Measurements from ENCODE around the gene VGLL4.

DNA sequence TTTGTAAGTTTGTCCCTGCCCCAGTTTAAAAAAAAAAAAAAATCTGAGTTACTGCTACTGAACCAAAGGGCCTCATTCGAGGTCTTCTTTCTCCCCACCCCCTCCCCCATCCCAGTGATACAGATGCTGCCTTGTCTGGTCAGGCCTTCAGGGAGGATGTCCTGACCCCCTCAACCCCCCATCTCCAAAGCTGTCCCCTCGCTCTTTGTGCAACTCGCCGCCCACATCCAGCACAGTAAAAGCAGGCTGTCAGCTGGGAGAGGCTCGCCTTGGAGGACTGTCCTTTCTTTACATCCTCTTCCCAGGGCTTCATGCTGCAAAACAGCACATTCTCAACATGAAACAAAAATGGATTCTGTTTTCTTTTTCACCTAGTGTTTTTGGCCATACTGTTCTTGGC lies 133.4 kb downstream of the VGLL4 start:
- TF ChIP-seq, protein P1, sequence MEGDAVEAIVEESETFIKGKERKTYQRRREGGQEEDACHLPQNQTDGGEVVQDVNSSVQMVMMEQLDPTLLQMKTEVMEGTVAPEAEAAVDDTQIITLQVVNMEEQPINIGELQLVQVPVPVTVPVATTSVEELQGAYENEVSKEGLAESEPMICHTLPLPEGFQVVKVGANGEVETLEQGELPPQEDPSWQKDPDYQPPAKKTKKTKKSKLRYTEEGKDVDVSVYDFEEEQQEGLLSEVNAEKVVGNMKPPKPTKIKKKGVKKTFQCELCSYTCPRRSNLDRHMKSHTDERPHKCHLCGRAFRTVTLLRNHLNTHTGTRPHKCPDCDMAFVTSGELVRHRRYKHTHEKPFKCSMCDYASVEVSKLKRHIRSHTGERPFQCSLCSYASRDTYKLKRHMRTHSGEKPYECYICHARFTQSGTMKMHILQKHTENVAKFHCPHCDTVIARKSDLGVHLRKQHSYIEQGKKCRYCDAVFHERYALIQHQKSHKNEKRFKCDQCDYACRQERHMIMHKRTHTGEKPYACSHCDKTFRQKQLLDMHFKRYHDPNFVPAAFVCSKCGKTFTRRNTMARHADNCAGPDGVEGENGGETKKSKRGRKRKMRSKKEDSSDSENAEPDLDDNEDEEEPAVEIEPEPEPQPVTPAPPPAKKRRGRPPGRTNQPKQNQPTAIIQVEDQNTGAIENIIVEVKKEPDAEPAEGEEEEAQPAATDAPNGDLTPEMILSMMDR (conservative IDR thresholded peaks at IDR 0.05; ENCODE audit: low read length), result no peak
- no peak for TF ChIP-seq EZH2phosphoT487 (IDR thresholded peaks at IDR 0.05; ENCODE audit: borderline replicate concordance)

Data from Loucy (cell line).